Measurements from ENCODE around the gene UNC5B. TPM values are rescaled to one million over a fixed set of nuclear protein-coding genes. Genes with fewer than 3 reads are reported as not detected.

UNC5B gene
- total RNA-seq, 1 donor from 2014 or later = 6.3 TPM

DNA sequence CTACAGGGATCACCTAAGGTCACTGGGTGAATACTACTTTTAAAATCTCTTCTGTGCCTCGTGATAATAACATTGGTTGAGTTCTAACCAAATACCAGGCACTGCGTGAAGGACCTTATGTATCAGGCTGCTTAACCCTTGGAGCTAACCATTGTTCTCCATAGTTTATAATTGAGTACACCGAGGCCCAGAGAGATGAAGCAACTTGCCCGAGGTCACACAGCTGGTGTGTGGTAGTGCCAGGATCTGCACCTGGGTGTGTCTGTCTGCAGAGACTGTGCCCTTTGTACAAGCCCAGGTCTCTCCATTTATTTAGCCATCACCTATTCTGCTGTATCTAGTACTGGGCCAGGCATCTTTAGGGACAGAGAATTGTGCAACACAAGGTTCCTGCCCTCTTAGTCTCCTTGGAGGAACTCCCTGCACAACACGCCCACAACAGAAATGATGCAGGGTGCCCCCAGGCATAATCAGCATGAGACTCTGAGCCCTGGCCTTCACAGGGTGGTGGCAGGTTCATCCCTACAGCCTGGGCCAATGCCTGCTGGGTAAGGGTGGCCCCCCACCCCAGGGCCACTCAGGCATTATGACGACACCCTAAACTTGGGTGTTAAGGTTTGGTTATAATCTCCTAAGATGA, 31.5 kb downstream of the UNC5B start:
- Histone ChIP-seq H3K4me1 (ENCODE audit: control insufficient read depth in 3 of 3, insufficient read depth in 3 of 3, low read length in 3 of 3) (peaks cover 47 to 70% (median 62%) of the 10 kb centered on the region in 3 donors), H3K27me3 (ENCODE audit: control insufficient read depth in 3 of 3, insufficient read depth in 3 of 3, low read length in 3 of 3) (peaks cover 0 to 3% (median 0%) of the 10 kb centered on the region in 3 donors), H3K4me3 (ENCODE audit: low read length in 3 of 3) (peak overlapping the region in 1 of 3 donors; percentile 18), H3K36me3 (ENCODE audit: control insufficient read depth in 3 of 3, insufficient read depth in 3 of 3, low read length in 3 of 3) (no peaks in the 10 kb centered on the region), H3K9me3 (ENCODE audit: control insufficient read depth in 3 of 3, low read length in 3 of 3) (no peaks in the 10 kb centered on the region), H3K27ac (ENCODE audit: low read depth, low read length) (no peak overlapping the region), H3K9ac (ENCODE audit: low read depth in 1 of 3, low read length in 3 of 3) (peak overlapping the region in 1 of 3 donors; percentile 19)

DNA sequence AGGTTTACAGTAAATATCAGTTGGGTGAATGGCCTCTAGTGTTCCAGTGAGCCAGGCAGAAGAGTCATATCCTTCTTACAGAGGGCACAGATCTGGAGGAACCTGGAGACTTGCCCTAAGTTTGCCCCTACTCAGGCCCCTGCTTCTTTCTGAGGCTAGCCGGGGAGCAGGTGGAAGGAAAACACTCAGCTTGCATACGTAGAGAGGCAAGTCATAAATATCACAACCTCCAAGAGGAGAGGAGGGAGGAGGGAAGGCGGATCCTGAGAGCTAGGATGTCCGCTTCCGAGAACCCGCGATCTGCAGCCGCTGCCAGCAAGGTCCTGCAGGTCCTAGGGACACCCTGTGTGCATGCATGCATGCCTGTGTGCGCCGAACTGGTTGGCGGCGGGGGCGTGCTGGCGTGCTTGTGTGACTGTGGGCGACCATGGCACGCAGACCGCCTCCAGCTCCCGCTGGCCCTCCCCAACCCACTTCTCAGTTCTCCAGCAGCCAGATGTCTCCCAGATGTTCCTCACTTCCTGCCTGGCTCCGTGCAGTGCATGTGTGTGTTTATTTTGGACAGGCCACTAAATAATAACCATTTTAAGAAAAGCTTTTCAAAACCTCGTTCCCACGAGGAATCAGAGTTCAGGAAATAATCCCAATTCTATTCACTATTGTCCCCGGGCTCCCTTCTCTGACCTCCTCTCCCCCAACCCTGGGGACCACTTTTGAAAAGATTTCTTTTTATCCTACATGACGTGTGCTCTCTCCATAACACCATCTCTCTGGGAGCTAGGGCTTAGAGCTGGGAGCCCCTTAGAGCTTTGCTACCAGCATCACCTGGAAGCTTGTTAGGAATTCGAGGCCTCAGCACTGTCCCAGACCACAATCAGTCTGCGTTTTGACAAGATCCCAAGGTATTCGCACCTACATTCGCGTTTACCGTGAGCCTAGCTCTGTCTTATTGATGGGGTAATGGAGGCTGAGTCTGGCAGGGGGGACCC, 32.4 kb downstream of the UNC5B start:
- Histone ChIP-seq H3K4me1 (ENCODE audit: control insufficient read depth in 3 of 3, insufficient read depth in 3 of 3, low read length in 3 of 3) (peaks cover 47 to 78% (median 68%) of the 10 kb centered on the region in 3 donors), H3K9me3 (ENCODE audit: control insufficient read depth in 3 of 3, low read length in 3 of 3) (no peaks in the 10 kb centered on the region), H3K9ac (ENCODE audit: low read depth in 1 of 3, low read length in 3 of 3) (peak overlapping the region in 1 of 3 donors; percentile 19), H3K27ac (ENCODE audit: low read depth, low read length) (no peak overlapping the region), H3K4me3 (ENCODE audit: low read length in 3 of 3) (peak overlapping the region; percentile 54 to 63 (median 57)), H3K27me3 (ENCODE audit: control insufficient read depth in 3 of 3, insufficient read depth in 3 of 3, low read length in 3 of 3) (peaks cover 0 to 3% (median 0%) of the 10 kb centered on the region in 3 donors), H3K36me3 (ENCODE audit: control insufficient read depth in 3 of 3, insufficient read depth in 3 of 3, low read length in 3 of 3) (no peaks in the 10 kb centered on the region)

DNA sequence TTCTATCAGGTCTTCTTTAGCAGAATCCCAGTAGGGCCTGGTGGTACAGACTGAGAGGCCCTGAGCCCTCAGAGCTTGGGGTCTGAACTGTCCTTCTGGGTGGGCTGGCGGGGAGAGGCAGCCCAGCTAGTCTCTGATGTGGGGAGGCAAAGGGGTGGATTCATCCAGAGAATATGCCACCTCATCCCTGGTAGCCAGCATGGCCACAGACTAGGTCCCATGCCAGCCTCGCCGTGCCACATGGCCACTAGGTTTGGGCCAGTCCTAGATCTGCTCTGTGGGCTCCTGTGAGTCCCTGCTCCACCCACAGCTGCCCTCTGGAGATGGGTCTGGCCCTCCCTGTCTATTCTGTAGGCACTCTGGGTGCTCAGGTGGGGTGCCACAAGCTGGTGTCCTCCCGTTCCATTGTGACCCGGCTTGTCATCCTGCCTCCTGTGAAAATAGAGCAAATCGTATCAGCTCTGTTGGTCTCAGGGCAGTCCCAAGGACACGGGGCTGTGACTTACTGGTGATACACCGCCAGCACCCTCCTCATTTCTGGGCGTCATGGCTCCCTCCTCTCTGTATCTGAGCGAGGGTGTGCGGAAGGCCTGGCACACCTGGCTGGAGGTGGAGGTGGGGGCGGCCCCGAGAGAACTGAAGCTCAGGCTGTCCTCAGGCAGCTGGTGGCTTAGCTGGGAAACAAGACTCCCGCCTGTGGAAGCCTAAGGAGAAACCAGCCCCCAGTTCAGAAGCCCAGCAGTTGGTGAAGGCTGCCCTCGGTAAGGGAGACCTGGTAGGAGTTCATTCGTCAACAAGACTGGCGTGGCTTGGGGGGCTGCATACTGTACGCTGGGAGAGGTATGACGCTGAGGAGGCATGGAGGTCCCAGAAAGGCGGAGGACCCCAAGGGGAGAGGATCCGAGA, 33.3 kb downstream of the UNC5B start:
- Histone ChIP-seq H3K9me3 (ENCODE audit: control insufficient read depth in 3 of 3, low read length in 3 of 3) (no peaks in the 10 kb centered on the region), H3K9ac (ENCODE audit: low read depth in 1 of 3, low read length in 3 of 3) (no peak overlapping the region), H3K27me3 (ENCODE audit: control insufficient read depth in 3 of 3, insufficient read depth in 3 of 3, low read length in 3 of 3) (peaks cover 0 to 3% (median 0%) of the 10 kb centered on the region in 3 donors), H3K36me3 (ENCODE audit: control insufficient read depth in 3 of 3, insufficient read depth in 3 of 3, low read length in 3 of 3) (no peaks in the 10 kb centered on the region), H3K4me3 (ENCODE audit: low read length in 3 of 3) (peak overlapping the region in 2 of 3 donors; percentile 3 to 6), H3K4me1 (ENCODE audit: control insufficient read depth in 3 of 3, insufficient read depth in 3 of 3, low read length in 3 of 3) (peaks cover 42 to 72% (median 61%) of the 10 kb centered on the region in 3 donors), H3K27ac (ENCODE audit: low read depth, low read length) (no peak overlapping the region)

DNA sequence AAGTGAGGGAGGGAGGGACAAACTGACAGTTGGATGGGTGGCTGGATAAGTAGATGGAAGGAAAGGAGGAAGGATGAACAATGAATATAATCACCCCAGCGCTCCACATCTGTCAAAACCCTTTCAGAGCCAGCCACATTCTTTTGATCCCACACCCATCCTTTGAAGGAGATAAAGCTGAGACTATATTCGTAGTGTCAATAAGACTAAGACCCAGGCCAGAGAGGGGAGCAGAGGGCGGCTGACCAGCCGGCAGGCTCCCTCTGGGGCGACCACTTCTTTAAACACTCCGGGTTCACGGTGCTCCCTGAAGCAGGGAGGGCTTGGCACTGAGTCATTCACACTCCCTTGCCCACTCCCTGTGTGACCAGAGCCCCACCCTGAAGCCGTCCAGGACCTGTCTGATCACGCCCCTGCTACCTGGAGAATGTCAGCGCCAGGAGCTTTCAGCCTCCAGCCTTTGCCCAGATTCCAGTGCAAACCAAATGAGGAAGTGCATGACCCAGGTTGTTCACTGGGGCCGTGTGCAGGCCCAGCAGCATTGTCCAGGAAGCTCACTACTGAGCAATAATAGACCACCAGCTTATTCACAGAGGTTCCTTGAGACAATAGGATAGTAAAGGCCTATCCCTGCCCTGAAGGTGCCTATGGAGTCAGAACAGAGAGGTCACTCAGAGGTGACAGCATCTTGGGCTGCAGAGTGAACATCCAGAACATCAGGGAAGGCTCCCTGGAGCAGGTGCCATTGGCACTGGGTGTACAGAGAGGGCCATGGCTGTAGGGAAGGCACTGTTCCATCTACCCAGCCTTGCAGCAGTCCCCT, 34.4 kb downstream of the UNC5B start:
- Histone ChIP-seq H3K9me3 (ENCODE audit: control insufficient read depth in 3 of 3, low read length in 3 of 3) (no peaks in the 10 kb centered on the region), H3K9ac (ENCODE audit: low read depth in 1 of 3, low read length in 3 of 3) (no peak overlapping the region), H3K27me3 (ENCODE audit: control insufficient read depth in 3 of 3, insufficient read depth in 3 of 3, low read length in 3 of 3) (peaks cover 0 to 3% (median 0%) of the 10 kb centered on the region in 3 donors), H3K4me3 (ENCODE audit: low read length in 3 of 3) (no peak overlapping the region), H3K4me1 (ENCODE audit: control insufficient read depth in 3 of 3, insufficient read depth in 3 of 3, low read length in 3 of 3) (peaks cover 31 to 61% (median 50%) of the 10 kb centered on the region in 3 donors), H3K27ac (ENCODE audit: low read depth, low read length) (no peak overlapping the region), H3K36me3 (ENCODE audit: control insufficient read depth in 3 of 3, insufficient read depth in 3 of 3, low read length in 3 of 3) (no peaks in the 10 kb centered on the region)

DNA sequence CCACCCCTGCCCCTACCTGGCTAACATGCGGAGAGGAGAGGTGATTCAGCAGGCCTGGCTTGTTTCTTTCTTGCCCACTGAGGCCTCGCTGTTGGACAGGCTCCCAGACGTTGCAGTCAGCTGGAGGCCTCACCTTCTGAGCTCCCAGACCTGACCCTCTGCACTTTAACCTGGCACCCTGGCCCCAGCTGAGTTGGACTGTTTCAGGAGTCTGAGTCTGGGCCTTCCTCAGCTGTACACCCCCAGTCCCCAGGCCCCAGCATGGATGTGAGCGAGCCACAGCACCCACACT, 35.0 kb downstream of the UNC5B start:
- Histone ChIP-seq H3K4me1 (ENCODE audit: control insufficient read depth in 3 of 3, insufficient read depth in 3 of 3, low read length in 3 of 3) (peaks cover 26 to 56% (median 44%) of the 10 kb centered on the region in 3 donors), H3K36me3 (ENCODE audit: control insufficient read depth in 3 of 3, insufficient read depth in 3 of 3, low read length in 3 of 3) (no peaks in the 10 kb centered on the region), H3K27me3 (ENCODE audit: control insufficient read depth in 3 of 3, insufficient read depth in 3 of 3, low read length in 3 of 3) (peaks cover 0 to 3% (median 0%) of the 10 kb centered on the region in 3 donors), H3K9me3 (ENCODE audit: control insufficient read depth in 3 of 3, low read length in 3 of 3) (no peaks in the 10 kb centered on the region), H3K4me3 (ENCODE audit: low read length in 3 of 3) (no peak overlapping the region), H3K9ac (ENCODE audit: low read depth in 1 of 3, low read length in 3 of 3) (no peak overlapping the region), H3K27ac (ENCODE audit: low read depth, low read length) (no peak overlapping the region)

DNA sequence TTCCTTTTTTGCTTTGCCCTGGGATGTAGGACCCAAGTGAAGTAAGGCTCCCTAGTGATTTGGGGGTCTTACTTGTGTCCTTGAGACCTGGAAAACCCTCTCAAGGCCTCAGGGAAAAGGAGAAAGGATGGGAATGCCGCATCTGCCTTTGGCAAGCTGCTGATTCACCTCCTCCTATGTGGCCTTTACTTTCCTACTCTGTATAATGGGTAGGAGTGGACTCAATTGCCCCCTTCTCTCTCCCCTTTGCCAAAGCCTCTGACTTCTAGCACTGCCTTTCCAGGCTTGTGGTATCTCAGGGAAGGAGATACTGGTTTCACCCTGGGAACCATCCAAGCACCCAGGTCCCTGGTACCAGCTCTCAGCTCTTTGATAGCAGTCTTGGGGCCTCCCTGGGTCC, 35.4 kb downstream of the UNC5B start:
- H3K27me3 ChIP-seq (ENCODE audit: control insufficient read depth in 3 of 3, insufficient read depth in 3 of 3, low read length in 3 of 3) = peaks cover 0 to 3% (median 0%) of the 10 kb centered on the region in 3 donors
- no peaks in the 10 kb centered on the region for H3K36me3 ChIP-seq (ENCODE audit: control insufficient read depth in 3 of 3, insufficient read depth in 3 of 3, low read length in 3 of 3)
- H3K9ac ChIP-seq (ENCODE audit: low read depth in 1 of 3, low read length in 3 of 3) = no peak overlapping the region
- no peak overlapping the region for H3K27ac ChIP-seq (ENCODE audit: low read depth, low read length)
- H3K4me3 ChIP-seq (ENCODE audit: low read length in 3 of 3) = no peak overlapping the region
- H3K9me3 ChIP-seq (ENCODE audit: control insufficient read depth in 3 of 3, low read length in 3 of 3) = no peaks in the 10 kb centered on the region
- H3K4me1 ChIP-seq (ENCODE audit: control insufficient read depth in 3 of 3, insufficient read depth in 3 of 3, low read length in 3 of 3) = peaks cover 23 to 52% (median 40%) of the 10 kb centered on the region in 3 donors

DNA sequence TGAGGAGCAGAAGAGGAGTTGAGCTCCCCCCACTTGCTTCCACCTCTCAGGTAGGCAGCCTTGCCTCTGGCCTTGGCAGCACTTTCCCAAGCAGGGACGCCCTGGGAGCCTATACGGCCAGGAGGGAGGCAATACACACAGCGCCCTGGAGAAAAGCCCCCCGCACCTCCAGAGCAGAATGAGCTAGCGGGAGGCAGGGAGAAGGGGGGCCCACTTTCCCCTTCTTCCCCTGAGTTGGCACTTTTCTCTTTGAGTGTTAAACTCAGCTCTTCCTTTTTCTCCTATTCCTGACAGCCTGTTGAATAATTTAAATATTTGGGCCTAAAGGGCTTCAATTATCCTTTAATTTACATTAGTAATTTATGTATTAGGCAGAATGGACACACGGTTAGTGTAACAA, 35.8 kb downstream of the UNC5B start:
- H3K4me1 ChIP-seq (ENCODE audit: control insufficient read depth in 3 of 3, insufficient read depth in 3 of 3, low read length in 3 of 3) = peaks cover 23 to 50% (median 40%) of the 10 kb centered on the region in 3 donors
- H3K9me3 ChIP-seq (ENCODE audit: control insufficient read depth in 3 of 3, low read length in 3 of 3) = no peaks in the 10 kb centered on the region
- no peaks in the 10 kb centered on the region for H3K36me3 ChIP-seq (ENCODE audit: control insufficient read depth in 3 of 3, insufficient read depth in 3 of 3, low read length in 3 of 3)
- peaks cover 0 to 3% (median 0%) of the 10 kb centered on the region in 3 donors for H3K27me3 ChIP-seq (ENCODE audit: control insufficient read depth in 3 of 3, insufficient read depth in 3 of 3, low read length in 3 of 3)
- H3K4me3 ChIP-seq (ENCODE audit: low read length in 3 of 3) = no peak overlapping the region
- H3K9ac ChIP-seq (ENCODE audit: low read depth in 1 of 3, low read length in 3 of 3) = no peak overlapping the region
- H3K27ac ChIP-seq (ENCODE audit: low read depth, low read length) = no peak overlapping the region

DNA sequence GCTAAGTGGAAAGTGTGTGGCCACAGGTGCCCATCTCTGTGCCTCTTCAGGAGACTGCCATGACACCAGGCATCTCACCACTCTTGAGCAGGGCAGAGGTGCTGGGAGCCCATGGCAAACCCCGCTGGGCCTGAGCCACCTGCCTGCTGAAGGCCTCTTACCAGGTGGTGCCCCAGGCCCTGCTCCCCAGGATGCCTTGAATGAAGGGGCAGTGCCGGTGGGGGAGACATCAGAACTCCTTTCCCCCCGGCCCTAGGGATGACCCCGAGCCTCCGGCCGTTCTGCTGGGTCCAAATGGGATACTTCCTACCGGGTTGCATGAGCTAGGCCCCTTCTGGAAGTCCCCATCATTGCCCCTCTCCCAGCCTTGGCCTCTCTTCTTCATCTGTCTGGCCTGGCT, 37.6 kb downstream of the UNC5B start:
- H3K9me3 ChIP-seq (ENCODE audit: control insufficient read depth in 3 of 3, low read length in 3 of 3) = no peaks in the 10 kb centered on the region
- peaks cover 0 to 5% (median 0%) of the 10 kb centered on the region in 3 donors for H3K27me3 ChIP-seq (ENCODE audit: control insufficient read depth in 3 of 3, insufficient read depth in 3 of 3, low read length in 3 of 3)
- H3K4me3 ChIP-seq (ENCODE audit: low read length in 3 of 3) = no peak overlapping the region
- H3K36me3 ChIP-seq (ENCODE audit: control insufficient read depth in 3 of 3, insufficient read depth in 3 of 3, low read length in 3 of 3) = no peaks in the 10 kb centered on the region
- H3K9ac ChIP-seq (ENCODE audit: low read depth in 1 of 3, low read length in 3 of 3) = no peak overlapping the region
- peaks cover 10 to 34% (median 24%) of the 10 kb centered on the region in 3 donors for H3K4me1 ChIP-seq (ENCODE audit: control insufficient read depth in 3 of 3, insufficient read depth in 3 of 3, low read length in 3 of 3)
- H3K27ac ChIP-seq (ENCODE audit: low read depth, low read length) = no peak overlapping the region

DNA sequence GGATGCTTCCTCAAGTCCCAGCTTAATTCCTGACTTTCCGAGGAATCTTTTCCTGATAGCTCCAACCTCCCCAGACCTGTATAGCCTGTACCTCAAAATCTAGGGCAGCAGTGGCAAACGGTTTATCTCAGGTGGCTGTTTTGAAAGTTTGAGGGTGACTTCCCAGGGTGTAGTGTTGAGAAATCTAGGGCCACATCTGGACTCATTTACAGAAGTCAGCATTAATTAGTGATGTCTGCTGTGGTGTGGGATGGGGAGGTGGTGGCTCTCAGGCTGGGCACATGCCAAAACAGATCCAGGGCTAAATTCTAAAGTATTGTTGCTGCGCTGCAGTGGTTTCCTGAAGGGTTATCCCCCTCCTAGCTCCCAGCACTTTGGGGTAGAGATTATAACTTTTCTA, 38.0 kb downstream of the UNC5B start:
- H3K9ac ChIP-seq (ENCODE audit: low read depth in 1 of 3, low read length in 3 of 3) = no peak overlapping the region
- no peaks in the 10 kb centered on the region for H3K36me3 ChIP-seq (ENCODE audit: control insufficient read depth in 3 of 3, insufficient read depth in 3 of 3, low read length in 3 of 3)
- H3K4me3 ChIP-seq (ENCODE audit: low read length in 3 of 3) = no peak overlapping the region
- H3K27ac ChIP-seq (ENCODE audit: low read depth, low read length) = no peak overlapping the region
- no peaks in the 10 kb centered on the region for H3K9me3 ChIP-seq (ENCODE audit: control insufficient read depth in 3 of 3, low read length in 3 of 3)
- H3K4me1 ChIP-seq (ENCODE audit: control insufficient read depth in 3 of 3, insufficient read depth in 3 of 3, low read length in 3 of 3) = peaks cover 8 to 34% (median 20%) of the 10 kb centered on the region in 3 donors
- peaks cover 0 to 5% (median 0%) of the 10 kb centered on the region in 3 donors for H3K27me3 ChIP-seq (ENCODE audit: control insufficient read depth in 3 of 3, insufficient read depth in 3 of 3, low read length in 3 of 3)

Data from skeletal muscle tissue (tissue), 4 donors.